Heart right ventricle (tissue), 16 donors: ENCODE results near the gene KIAA1614. TPM values are rescaled to one million over a fixed set of nuclear protein-coding genes. Genes with fewer than 3 reads are reported as not detected.

Experiments used
- ATAC-seq, 8 donors: fragments of 200-7000 bp; cut with Tn5 transposase; one replicate each; pipeline ENCODE4 v1.9.1; 2020; ENCODE audit warnings: mild to moderate bottlenecking in 8 of 8, moderate library complexity in 8 of 8, moderate number of reproducible peaks in 1 of 8
- DNase-seq, 2 donors: peaks; one replicate each; pipeline ENCODE4 v3.0.0-alpha.2; 2020
- H3K27ac ChIP-seq, 10 donors: fragments of 200-600 bp; sonication (generic) in 2 of 10; one replicate each; pipeline versions ENCODE4 v1.5.0 to v1.8.0; 2020 to 2022; ENCODE audit warnings: mild to moderate bottlenecking in 3 of 10
- H3K27me3 ChIP-seq, 7 donors: fragments of 200-600 bp; one replicate each; pipeline ENCODE4 v1.8.0; 2021 to 2022; ENCODE audit warnings: mild to moderate bottlenecking in 2 of 7
- H3K36me3 ChIP-seq, 9 donors: fragments of 200-600 bp; sonication (generic) in 1 of 9; one replicate each; pipeline versions ENCODE4 v1.5.0 to v1.8.0; 2020 to 2022; ENCODE audit warnings: mild to moderate bottlenecking in 2 of 9
- H3K4me1 ChIP-seq, 9 donors: fragments of 200-600 bp; sonication (generic) in 1 of 9; one replicate each; pipeline versions ENCODE4 v1.5.0 to v1.8.0; 2020 to 2022; ENCODE audit warnings: mild to moderate bottlenecking in 4 of 9
- H3K4me3 ChIP-seq, 10 donors: fragments of 200-600 bp; sonication (generic) in 2 of 10; one replicate each; pipeline versions ENCODE4 v1.5.0 to v1.8.0; 2020 to 2022; ENCODE audit warnings: mild to moderate bottlenecking in 7 of 10, moderate library complexity in 2 of 10
- H3K9me3 ChIP-seq, 11 donors: fragments of 200-600 bp in 10 of 11; sonication (generic) in 2 of 11; one replicate each; pipeline versions ENCODE4 v1.5.0 to v1.8.0; 2013 to 2022; ENCODE audit warnings: mild to moderate bottlenecking in 2 of 11, control low read depth in 1 of 11, moderate library complexity in 1 of 11
- WGBS, 2 donors: extraction: QIAGEN DNeasy Blood & Tissue Kit; methylation state at CpG; one replicate each; pipeline ENCODE4 v1.1.7; 2013; ENCODE audit warnings: inconsistent platforms in 1 of 2; 5-methylcytosine and 5-hydroxymethylcytosine counted together
- intact Hi-C, 10 donors: fragments of 100-400 bp; cut with DNase I; formaldehyde crosslinking; loops; one replicate each; pipeline versions ENCODE4 v1.11.1 to v1.14.2; 2022
- polyA plus RNA-seq, 2 donors: library from polyadenylated mRNA; stranded (reverse); fragments of 200-250 nt; gene quantifications; one replicate each; pipeline ENCODE4 v1.2.3, GENCODE V29; 2013
- total RNA-seq, 10 donors: library from RNA; stranded (reverse); fragmentation: NEBNext Ultra II Directional in 3 of 10; extraction: Animal tissue kit (Norgen Biotek cat#: 25700) in 3 of 10; gene quantifications; one replicate each; pipeline versions ENCODE4 v1.2.1 to v1.2.4, GENCODE V29; 2021 to 2023
- TF ChIP-seq, protein P1 (sequence below), 9 donors: fragments of 200-600 bp; sonication (generic) in 2 of 9; IDR thresholded peaks; one replicate each; pipeline versions ENCODE4 v1.5.0 to v1.8.0; 2021 to 2022; ENCODE audit warnings: antibody characterized with exemption in 9 of 9, mild to moderate bottlenecking in 5 of 9, moderate library complexity in 1 of 9
- donor health status: Arrhythmogenic right ventricular cardiomyopathy.
- donor health status: ischemic (EF 13 %, LVEDD 7.1; RV severe dilation, severe dysfunction).
- donor health status: healthy with polysubstance abuse.
- donor health status: DM: no; HTN: yes; CAD: no.
- donor health status: DM: no; HTN: no; CAD: no.
- donor health status: ischemic (EF 25% LVEDD 6.9; RV normal size, moderate dysfunction).
- donor health status: ischemic (EF 25% LVEDD 5.7; RV mildly dilated, moderate dysfunction).
- donor health status: healthy.
- donor health status: DM: yes; HTN: yes; CAD: no.
- donor health status: Ischemic cardiomyopathy.
- donor health status: ischemic (EF 35%, LVEDD 5.7; RV mildly dilated, moderate dysfunction).
- donor health status: nonischemic (EF 11% LVEDD 7.7; RV severe dilation, severe dysfunction).
- donor health status: DM: yes; HTN: yes; CAD: no.
- donor health status: PGD.
- donor health status: ischemic (EF 29% LVEDD 5.4; RV normal size, mild dysfunction).
- donor health status: nonischemic (EF 23%, LVEDD 6.1; RV moderate dilation, normal function).

Gene KIAA1614
- total and polyA plus RNA-seq, 12 donors, result 4.7 to 13.6 (median 6.4) TPM

DNA sequence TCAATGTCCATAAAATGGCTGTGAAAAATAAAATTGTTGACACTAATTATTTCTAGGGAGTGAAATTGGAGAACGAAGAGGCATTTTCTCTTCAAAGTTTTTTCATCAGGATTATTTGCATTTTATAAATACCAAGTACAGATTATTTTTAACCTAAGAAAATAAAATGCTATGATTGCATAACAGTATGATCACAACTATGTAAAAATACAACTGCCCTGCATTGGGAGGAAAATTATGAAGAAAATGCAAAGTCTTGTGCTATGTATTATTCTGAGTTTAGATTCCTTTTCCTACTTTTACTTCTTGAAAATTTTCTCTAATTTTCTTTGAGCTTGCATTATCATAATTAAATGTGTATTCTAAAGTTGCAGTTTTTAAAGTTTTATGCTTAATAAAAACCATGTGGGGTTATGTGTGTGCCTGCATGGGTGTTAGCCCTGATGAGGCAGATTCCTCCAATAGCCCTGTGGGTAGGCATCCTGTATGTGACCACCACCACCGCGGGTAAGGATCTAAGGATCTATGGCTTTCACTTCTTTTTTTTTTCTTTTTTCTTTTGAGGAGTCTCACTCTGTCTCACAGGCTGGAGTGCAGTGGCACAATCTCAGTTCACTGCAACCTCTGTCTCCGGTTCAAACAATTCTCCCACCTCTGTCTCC, 85.3 kb downstream of the KIAA1614 start:
- H3K27ac ChIP-seq, result no peak overlapping the region
- H3K27me3 ChIP-seq, result no peaks in the 10 kb centered on the region
- no peaks in the 10 kb centered on the region for H3K9me3 ChIP-seq
- DNase-seq, result no peak
- WGBS, 2 donors, result 88% methylated on average over 4 of the region's 4 CpGs
- H3K4me3 ChIP-seq, result no peak overlapping the region
- peaks cover 0 to 89% (median 13%) of the 10 kb centered on the region in 9 donors for H3K36me3 ChIP-seq
- TF ChIP-seq, protein P1, sequence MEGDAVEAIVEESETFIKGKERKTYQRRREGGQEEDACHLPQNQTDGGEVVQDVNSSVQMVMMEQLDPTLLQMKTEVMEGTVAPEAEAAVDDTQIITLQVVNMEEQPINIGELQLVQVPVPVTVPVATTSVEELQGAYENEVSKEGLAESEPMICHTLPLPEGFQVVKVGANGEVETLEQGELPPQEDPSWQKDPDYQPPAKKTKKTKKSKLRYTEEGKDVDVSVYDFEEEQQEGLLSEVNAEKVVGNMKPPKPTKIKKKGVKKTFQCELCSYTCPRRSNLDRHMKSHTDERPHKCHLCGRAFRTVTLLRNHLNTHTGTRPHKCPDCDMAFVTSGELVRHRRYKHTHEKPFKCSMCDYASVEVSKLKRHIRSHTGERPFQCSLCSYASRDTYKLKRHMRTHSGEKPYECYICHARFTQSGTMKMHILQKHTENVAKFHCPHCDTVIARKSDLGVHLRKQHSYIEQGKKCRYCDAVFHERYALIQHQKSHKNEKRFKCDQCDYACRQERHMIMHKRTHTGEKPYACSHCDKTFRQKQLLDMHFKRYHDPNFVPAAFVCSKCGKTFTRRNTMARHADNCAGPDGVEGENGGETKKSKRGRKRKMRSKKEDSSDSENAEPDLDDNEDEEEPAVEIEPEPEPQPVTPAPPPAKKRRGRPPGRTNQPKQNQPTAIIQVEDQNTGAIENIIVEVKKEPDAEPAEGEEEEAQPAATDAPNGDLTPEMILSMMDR (IDR thresholded peaks at IDR 0.05), result no peak
- intact Hi-C loops, result no loop called here
- no peak for ATAC-seq
- no peaks in the 10 kb centered on the region for H3K4me1 ChIP-seq

Other genes starting within 250 kb of the KIAA1614 start
- 10 to 100 TPM in 1 of 10 donors, 1 to 10 TPM in 9; 5.3 to 10.0 (median 7.0) TPM for gene STX6, start 110.0 kb downstream of the KIAA1614 start, total RNA-seq
- 1 to 10 TPM; 4.8 TPM for gene STX6, start 110.0 kb downstream of the KIAA1614 start, polyA plus RNA-seq
- gene MR1, start 121.1 kb downstream of the KIAA1614 start, total RNA-seq, result 1 to 10 TPM; 1.8 to 8.2 (median 3.2) TPM
- gene MR1, start 121.1 kb downstream of the KIAA1614 start, polyA plus RNA-seq, result 1 to 10 TPM in 1 of 2 donors, under 1 TPM in 1; 0.88 to 2.1 TPM
- gene IER5, start 175.8 kb downstream of the KIAA1614 start, total RNA-seq, result 10 to 100 TPM; 10.7 to 87.5 (median 18.7) TPM
- 10 to 100 TPM; 16.3 to 21.7 TPM for gene IER5, start 175.8 kb downstream of the KIAA1614 start, polyA plus RNA-seq